Measurements from ENCODE around the gene KCNK15.

Gene KCNK15

DNA sequence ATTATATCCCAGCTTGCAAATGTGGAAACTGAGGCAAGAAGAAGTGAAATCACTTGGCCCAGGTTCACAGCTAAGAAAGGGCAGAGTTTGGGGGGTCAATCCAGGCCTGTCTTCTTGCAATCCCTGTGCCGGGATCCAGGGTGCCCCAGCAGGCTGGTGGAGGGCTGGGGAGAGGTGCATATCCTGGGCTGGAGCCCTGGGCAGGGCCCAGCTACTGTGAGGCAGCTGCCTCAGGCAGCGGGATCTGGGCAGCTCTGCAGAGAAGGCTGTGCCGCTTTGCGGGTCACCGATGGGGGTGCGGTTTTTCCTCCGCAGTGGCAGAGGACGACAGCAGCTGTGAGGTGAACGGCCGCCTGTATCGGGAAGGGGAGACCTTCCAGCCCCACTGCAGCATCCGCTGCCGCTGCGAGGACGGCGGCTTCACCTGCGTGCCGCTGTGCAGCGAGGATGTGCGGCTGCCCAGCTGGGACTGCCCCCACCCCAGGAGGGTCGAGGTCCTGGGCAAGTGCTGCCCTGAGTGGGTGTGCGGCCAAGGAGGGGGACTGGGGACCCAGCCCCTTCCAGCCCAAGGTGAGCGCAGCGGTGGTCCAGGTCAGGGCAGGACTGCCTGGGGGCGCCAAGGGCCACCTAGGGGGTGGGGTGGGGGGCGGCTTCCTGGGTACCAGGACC, 21.1 kb upstream of the KCNK15 start:
- Histone ChIP-seq H3K27me3 (ENCODE audit: insufficient read depth, low read depth) (peaks cover 4% of the 10 kb centered on the region; the same call in 1 of the 2 replicates), H3K4me1 (ENCODE audit: low read depth, poor library complexity, severe bottlenecking) (peaks cover 38% of the 10 kb centered on the region)

DNA sequence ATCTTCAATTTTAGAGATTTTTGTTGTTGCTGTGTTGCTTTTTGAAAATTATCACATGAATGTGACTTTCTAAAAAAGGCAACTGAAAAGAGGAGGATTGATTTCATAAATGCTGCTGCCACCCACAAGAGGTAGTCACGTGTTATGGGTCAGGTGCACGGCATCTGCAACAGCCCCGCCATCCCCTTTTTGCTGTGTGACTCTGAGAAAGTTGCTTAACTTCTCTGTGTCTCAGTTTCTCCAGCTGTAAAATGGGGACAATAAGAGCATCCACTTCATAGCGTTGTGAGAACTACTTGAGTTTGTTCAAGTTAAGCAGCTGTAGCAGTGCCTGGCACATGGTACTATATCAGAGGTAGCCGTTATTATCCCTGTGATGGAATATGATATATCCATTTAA, 19.8 kb upstream of the KCNK15 start:
- TF ChIP-seq, protein P1, sequence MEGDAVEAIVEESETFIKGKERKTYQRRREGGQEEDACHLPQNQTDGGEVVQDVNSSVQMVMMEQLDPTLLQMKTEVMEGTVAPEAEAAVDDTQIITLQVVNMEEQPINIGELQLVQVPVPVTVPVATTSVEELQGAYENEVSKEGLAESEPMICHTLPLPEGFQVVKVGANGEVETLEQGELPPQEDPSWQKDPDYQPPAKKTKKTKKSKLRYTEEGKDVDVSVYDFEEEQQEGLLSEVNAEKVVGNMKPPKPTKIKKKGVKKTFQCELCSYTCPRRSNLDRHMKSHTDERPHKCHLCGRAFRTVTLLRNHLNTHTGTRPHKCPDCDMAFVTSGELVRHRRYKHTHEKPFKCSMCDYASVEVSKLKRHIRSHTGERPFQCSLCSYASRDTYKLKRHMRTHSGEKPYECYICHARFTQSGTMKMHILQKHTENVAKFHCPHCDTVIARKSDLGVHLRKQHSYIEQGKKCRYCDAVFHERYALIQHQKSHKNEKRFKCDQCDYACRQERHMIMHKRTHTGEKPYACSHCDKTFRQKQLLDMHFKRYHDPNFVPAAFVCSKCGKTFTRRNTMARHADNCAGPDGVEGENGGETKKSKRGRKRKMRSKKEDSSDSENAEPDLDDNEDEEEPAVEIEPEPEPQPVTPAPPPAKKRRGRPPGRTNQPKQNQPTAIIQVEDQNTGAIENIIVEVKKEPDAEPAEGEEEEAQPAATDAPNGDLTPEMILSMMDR (conservative IDR thresholded peaks at IDR 0.05; ENCODE audit: low read depth, low read length): no peak
- H3K4me1 ChIP-seq (ENCODE audit: low read depth, poor library complexity, severe bottlenecking): peaks cover 38% of the 10 kb centered on the region
- H3K27ac ChIP-seq: no peak overlapping the region
- H3K4me2 ChIP-seq: no peak overlapping the region
- no peak overlapping the region for H2AFZ ChIP-seq (ENCODE audit: low read depth)
- H3K79me2 ChIP-seq (ENCODE audit: insufficient read depth, low read depth): no peaks in the 10 kb centered on the region
- no peaks in the 10 kb centered on the region for H3K36me3 ChIP-seq (ENCODE audit: insufficient read depth)
- no peaks in the 10 kb centered on the region for H4K20me1 ChIP-seq (ENCODE audit: insufficient read depth)
- no peak overlapping the region for H3K9ac ChIP-seq
- H3K27me3 ChIP-seq (ENCODE audit: insufficient read depth, low read depth): peaks cover 10% of the 10 kb centered on the region; the same call in 1 of the 2 replicates
- H3K4me3 ChIP-seq (IDR thresholded peaks at IDR 0.05; ENCODE audit: insufficient read depth, low read depth, low read length): no peak overlapping the region

More for the DNA sequence above, 21.1 kb upstream of the KCNK15 start:
- TF ChIP-seq, protein P1 (conservative IDR thresholded peaks at IDR 0.05; ENCODE audit: low read depth, low read length): no peak
- Histone ChIP-seq H4K20me1 (ENCODE audit: insufficient read depth) (no peaks in the 10 kb centered on the region), H2AFZ (ENCODE audit: low read depth) (no peak overlapping the region), H3K4me2 (no peak overlapping the region; the same call in 1 of the 2 replicates), H3K79me2 (ENCODE audit: insufficient read depth, low read depth) (no peaks in the 10 kb centered on the region), H3K36me3 (ENCODE audit: insufficient read depth) (no peaks in the 10 kb centered on the region), H3K9ac (no peak overlapping the region), H3K4me3 (IDR thresholded peaks at IDR 0.05; ENCODE audit: insufficient read depth, low read depth, low read length) (no peak overlapping the region), H3K27ac (no peak overlapping the region)

DNA sequence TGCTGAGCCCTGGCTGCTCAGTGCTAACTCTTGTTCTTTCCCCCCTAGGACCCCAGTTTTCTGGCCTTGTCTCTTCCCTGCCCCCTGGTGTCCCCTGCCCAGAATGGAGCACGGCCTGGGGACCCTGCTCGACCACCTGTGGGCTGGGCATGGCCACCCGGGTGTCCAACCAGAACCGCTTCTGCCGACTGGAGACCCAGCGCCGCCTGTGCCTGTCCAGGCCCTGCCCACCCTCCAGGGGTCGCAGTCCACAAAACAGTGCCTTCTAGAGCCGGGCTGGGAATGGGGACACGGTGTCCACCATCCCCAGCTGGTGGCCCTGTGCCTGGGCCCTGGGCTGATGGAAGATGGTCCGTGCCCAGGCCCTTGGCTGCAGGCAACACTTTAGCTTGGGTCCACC, 18.6 kb upstream of the KCNK15 start:
- TF ChIP-seq, protein P1 (conservative IDR thresholded peaks at IDR 0.05; ENCODE audit: low read depth, low read length): no peak

DNA sequence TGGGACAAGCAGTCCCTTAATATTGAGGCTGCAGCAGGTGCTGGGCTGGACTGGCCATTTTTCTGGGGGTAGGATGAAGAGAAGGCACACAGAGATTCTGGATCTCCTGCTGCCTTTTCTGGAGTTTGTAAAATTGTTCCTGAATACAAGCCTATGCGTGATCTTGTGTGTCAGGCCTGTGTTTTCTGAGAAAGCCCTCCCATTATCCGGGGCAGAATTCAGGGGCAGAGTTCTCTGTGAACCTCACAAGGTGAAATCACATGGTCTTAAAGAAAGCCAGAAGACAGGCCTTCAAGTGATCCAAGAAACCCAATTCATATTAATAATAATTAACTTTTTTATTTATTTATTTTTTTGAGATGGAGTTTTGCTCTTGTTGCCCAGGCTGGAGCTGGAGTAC, 18.0 kb upstream of the KCNK15 start:
- H3K4me2 ChIP-seq: no peak overlapping the region
- no peaks in the 10 kb centered on the region for H4K20me1 ChIP-seq (ENCODE audit: insufficient read depth)
- TF ChIP-seq, protein P1 (conservative IDR thresholded peaks at IDR 0.05; ENCODE audit: low read depth, low read length): no peak
- H3K79me2 ChIP-seq (ENCODE audit: insufficient read depth, low read depth): no peaks in the 10 kb centered on the region
- H3K4me3 ChIP-seq (IDR thresholded peaks at IDR 0.05; ENCODE audit: insufficient read depth, low read depth, low read length): no peak overlapping the region
- no peak overlapping the region for H2AFZ ChIP-seq (ENCODE audit: low read depth)
- H3K36me3 ChIP-seq (ENCODE audit: insufficient read depth): no peaks in the 10 kb centered on the region
- no peak overlapping the region for H3K27ac ChIP-seq
- no peak overlapping the region for H3K9ac ChIP-seq
- H3K27me3 ChIP-seq (ENCODE audit: insufficient read depth, low read depth): peaks cover 7% of the 10 kb centered on the region; the same call in 1 of the 2 replicates
- H3K4me1 ChIP-seq (ENCODE audit: low read depth, poor library complexity, severe bottlenecking): peaks cover 48% of the 10 kb centered on the region

More for the DNA sequence above, 18.6 kb upstream of the KCNK15 start:
- Histone ChIP-seq H3K27me3 (ENCODE audit: insufficient read depth, low read depth) (peaks cover 7% of the 10 kb centered on the region; the same call in 1 of the 2 replicates), H3K79me2 (ENCODE audit: insufficient read depth, low read depth) (no peaks in the 10 kb centered on the region), H4K20me1 (ENCODE audit: insufficient read depth) (no peaks in the 10 kb centered on the region), H3K4me2 (no peak overlapping the region), H3K27ac (no peak overlapping the region), H3K9ac (no peak overlapping the region), H3K36me3 (ENCODE audit: insufficient read depth) (no peaks in the 10 kb centered on the region), H3K4me3 (IDR thresholded peaks at IDR 0.05; ENCODE audit: insufficient read depth, low read depth, low read length) (no peak overlapping the region), H3K4me1 (ENCODE audit: low read depth, poor library complexity, severe bottlenecking) (peaks cover 41% of the 10 kb centered on the region), H2AFZ (ENCODE audit: low read depth) (no peak overlapping the region)

All from KMS-11 (cell line).